Measurements from ENCODE around the gene AP1G1. TPM values are rescaled to one million over a fixed set of nuclear protein-coding genes. Genes with fewer than 3 reads are reported as not detected.
"Not testable (repeated sequence)": the region's sequence is repeated elsewhere in the genome, so short reads cannot be mapped to it uniquely, and the experiment has no call there.

AP1G1 gene
- total and polyA plus RNA-seq, 2 donors = 24.1 to 26.7 TPM

DNA sequence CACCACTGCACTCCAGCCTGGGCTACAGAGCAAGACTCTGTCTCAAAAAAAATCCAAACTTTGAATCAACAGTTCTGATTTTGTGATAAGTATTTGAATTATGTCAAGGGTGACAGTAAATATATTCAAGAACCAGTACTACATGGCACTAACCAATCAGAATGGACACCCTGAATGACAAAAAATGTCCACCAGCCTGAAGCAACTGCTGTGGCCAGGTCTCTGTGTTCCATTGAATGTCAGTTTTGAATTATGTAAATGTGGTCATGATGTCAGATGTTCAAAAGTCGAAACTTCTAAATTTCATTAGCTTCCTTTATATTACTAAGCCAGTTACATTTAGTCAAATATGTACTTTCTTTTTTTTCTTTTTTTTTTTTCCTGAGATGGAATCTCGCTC is 21.7 kb upstream of the AP1G1 start:
- H3K27me3 ChIP-seq (ENCODE audit: control insufficient read depth in 2 of 2, insufficient read depth in 1 of 2, low read length in 1 of 2) = no peaks in the 10 kb centered on the region
- no peaks in the 10 kb centered on the region for H3K9me3 ChIP-seq (ENCODE audit: control insufficient read depth in 2 of 2, insufficient read depth in 1 of 2, low read length in 1 of 2)
- H3K4me1 ChIP-seq (ENCODE audit: control insufficient read depth in 2 of 2, insufficient read depth in 2 of 2, low read length in 2 of 2) = no peaks in the 10 kb centered on the region
- H3K36me3 ChIP-seq (ENCODE audit: control insufficient read depth in 2 of 2, insufficient read depth in 2 of 2, low read length in 1 of 2) = no peaks in the 10 kb centered on the region
- 96% methylated on average over 2 of the region's 2 CpGs for WGBS
- no peak overlapping the region for H3K4me3 ChIP-seq (ENCODE audit: low read length in 2 of 2)
- DNase-seq (ENCODE audit: low read depth in 6 of 9, low spot score in 9 of 9) = no peak
- H3K27ac ChIP-seq (ENCODE audit: low read depth in 1 of 2, low read length in 1 of 2) = no peak overlapping the region

DNA sequence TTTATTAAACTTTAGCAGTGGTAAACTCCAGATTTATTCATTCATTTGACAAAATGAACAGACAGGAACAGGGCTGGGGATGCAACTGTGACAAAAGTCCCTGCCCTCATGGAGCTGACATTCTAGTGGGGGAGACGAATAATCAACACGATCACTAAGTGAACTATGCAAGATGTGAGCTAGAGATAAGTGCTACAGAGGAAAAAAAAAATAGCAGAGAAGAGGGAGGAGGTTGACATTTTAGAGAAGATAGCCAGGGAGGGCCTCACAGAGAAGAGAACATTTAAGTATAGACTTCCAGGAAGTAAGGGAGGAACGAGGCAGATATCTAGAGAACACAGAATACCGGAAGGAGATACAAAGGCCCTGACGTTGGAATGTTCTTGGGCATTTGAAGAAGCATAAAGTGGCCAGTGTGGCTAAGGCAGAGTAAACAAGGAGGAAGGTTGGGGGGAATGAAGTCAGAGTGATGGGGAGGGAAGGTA is 17.9 kb upstream of the AP1G1 start:
- Histone ChIP-seq H3K4me1 (ENCODE audit: control insufficient read depth in 2 of 2, insufficient read depth in 2 of 2, low read length in 2 of 2) (no peaks in the 10 kb centered on the region), H3K4me3 (ENCODE audit: low read length in 2 of 2) (no peak overlapping the region), H3K9me3 (ENCODE audit: control insufficient read depth in 2 of 2, insufficient read depth in 1 of 2, low read length in 1 of 2) (no peaks in the 10 kb centered on the region), H3K36me3 (ENCODE audit: control insufficient read depth in 2 of 2, insufficient read depth in 2 of 2, low read length in 1 of 2) (no peaks in the 10 kb centered on the region), H3K27me3 (ENCODE audit: control insufficient read depth in 2 of 2, insufficient read depth in 1 of 2, low read length in 1 of 2) (no peaks in the 10 kb centered on the region), H3K27ac (ENCODE audit: low read depth in 1 of 2, low read length in 1 of 2) (no peak overlapping the region)
- WGBS = 89% methylated on average over 5 of the region's 5 CpGs
- DNase-seq (ENCODE audit: low read depth in 6 of 9, low spot score in 9 of 9) = no peak

DNA sequence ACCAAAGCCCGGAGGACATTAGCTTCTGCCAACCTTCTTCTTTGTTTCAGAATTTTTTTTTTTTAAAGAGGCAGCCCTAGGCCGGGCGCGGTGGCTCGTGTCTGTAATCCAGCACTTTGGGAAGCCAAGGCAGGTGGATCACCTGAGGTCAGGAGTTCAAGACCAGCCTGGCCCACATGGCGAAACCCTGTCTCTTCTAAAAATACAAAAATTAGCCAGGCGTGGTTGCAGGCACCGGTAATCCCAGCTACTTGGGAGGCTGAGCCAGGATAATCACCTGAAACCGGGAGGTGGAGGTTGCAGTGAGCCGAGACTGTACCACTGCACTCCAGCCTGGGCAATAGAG is 8.5 kb upstream of the AP1G1 start:
- not testable (repeated sequence) for H3K4me3 ChIP-seq (ENCODE audit: low read length in 2 of 2); H3K27me3 ChIP-seq (ENCODE audit: control insufficient read depth in 2 of 2, insufficient read depth in 1 of 2, low read length in 1 of 2); H3K9me3 ChIP-seq (ENCODE audit: control insufficient read depth in 2 of 2, insufficient read depth in 1 of 2, low read length in 1 of 2); H3K36me3 ChIP-seq (ENCODE audit: control insufficient read depth in 2 of 2, insufficient read depth in 2 of 2, low read length in 1 of 2); H3K27ac ChIP-seq (ENCODE audit: low read depth in 1 of 2, low read length in 1 of 2); H3K4me1 ChIP-seq (ENCODE audit: control insufficient read depth in 2 of 2, insufficient read depth in 2 of 2, low read length in 2 of 2); DNase-seq (ENCODE audit: low read depth in 6 of 9, low spot score in 9 of 9)
- 94% methylated on average over 10 of the region's 10 CpGs for WGBS

DNA sequence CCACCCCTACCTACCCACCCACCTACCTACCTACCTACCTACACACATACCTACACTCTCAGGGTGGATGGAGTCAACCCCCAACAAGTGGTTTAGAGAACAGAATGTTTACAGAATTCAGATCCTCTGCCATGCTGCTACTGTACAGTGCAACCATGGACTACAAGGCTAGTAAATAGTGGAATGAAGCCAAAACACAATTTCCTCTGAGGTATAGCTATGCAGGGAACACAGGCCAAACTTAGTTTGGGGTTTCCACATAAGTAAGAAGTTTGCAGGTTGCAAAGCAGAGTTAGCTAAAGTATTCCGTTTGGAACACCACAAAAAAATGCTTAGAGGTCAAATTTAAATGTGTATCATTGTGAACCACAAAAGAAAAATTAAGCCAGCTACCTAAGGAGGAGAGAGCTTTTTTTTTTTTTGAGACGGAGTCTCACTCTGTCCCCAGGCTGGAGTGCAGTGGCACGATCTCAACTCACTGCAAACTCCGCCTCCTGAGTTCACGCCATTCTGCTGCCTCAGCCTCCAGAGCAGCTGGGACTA is 2.7 kb upstream of the AP1G1 start:
- Histone ChIP-seq H3K4me3 (ENCODE audit: low read length in 2 of 2) (no peak overlapping the region), H3K27me3 (ENCODE audit: control insufficient read depth in 2 of 2, insufficient read depth in 1 of 2, low read length in 1 of 2) (no peaks in the 10 kb centered on the region), H3K9me3 (ENCODE audit: control insufficient read depth in 2 of 2, insufficient read depth in 1 of 2, low read length in 1 of 2) (no peaks in the 10 kb centered on the region), H3K27ac (ENCODE audit: low read depth in 1 of 2, low read length in 1 of 2) (no peak overlapping the region), H3K4me1 (ENCODE audit: control insufficient read depth in 2 of 2, insufficient read depth in 2 of 2, low read length in 2 of 2) (peaks cover 10% of the 10 kb centered on the region in 2 donors), H3K36me3 (ENCODE audit: control insufficient read depth in 2 of 2, insufficient read depth in 2 of 2, low read length in 1 of 2) (peaks cover 0 to 2% of the 10 kb centered on the region in 2 donors)
- no peak for DNase-seq (ENCODE audit: low read depth in 6 of 9, low spot score in 9 of 9)
- WGBS = 58% methylated on average over 5 of the region's 5 CpGs

DNA sequence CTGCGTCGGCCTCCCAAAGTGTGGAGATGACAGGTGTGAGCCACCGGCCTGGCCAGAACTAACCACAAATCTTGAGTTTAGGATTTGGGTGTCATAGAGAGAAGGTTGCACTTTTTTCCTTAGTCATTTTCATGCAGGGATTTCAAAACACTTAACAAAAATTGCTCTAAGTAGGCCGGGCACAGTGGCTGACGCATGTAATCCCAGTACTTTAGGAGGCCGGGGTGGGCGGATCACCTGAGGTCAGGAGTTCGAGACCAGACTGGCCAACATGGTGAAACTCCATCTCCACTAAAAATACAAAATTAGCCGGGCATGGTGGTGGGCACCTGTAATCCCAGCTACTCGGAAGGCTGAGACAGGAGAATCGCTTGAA is 1.5 kb upstream of the AP1G1 start:
- H3K4me1 ChIP-seq (ENCODE audit: control insufficient read depth in 2 of 2, insufficient read depth in 2 of 2, low read length in 2 of 2) = peaks cover 10% of the 10 kb centered on the region in 2 donors
- WGBS = 97% methylated on average over 11 of the region's 11 CpGs
- not testable (repeated sequence) for H3K4me3 ChIP-seq (ENCODE audit: low read length in 2 of 2); H3K27ac ChIP-seq (ENCODE audit: low read depth in 1 of 2, low read length in 1 of 2); H3K9me3 ChIP-seq (ENCODE audit: control insufficient read depth in 2 of 2, insufficient read depth in 1 of 2, low read length in 1 of 2); DNase-seq (ENCODE audit: low read depth in 6 of 9, low spot score in 9 of 9); H3K27me3 ChIP-seq (ENCODE audit: control insufficient read depth in 2 of 2, insufficient read depth in 1 of 2, low read length in 1 of 2); H3K36me3 ChIP-seq (ENCODE audit: control insufficient read depth in 2 of 2, insufficient read depth in 2 of 2, low read length in 1 of 2)

DNA sequence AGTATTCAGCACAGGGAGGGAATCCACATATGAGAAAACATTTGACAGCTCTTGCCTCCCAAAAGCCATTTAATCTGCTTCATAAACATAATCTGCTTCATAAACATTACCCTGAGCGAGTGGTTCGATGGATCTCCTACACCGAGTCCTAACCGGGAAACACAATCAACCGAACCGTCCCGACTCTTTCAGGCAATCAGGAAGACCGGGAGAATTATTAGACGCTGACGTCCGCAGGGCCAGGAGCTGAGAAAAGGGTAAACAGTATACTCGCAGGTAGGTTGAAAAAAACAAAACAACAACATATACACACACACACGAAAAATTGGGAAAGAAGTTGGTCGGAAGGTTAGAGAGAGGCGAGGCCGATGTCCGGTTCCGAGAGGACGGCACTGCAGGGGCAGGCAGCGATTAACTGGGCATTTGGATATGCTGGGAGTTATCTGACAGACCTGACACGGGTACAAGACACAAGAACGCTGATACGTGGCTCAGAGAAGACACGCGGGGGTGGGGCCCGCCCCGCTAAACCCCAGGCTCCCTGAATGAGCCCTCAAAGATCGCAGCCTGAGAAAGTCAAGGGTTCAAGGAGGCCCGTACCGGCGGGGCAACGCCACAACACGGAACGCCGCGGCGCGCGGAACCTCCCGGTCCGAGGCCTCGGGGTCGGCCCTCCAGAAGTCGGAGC is 585 bp downstream of the AP1G1 start:
- H3K27ac ChIP-seq (ENCODE audit: low read depth in 1 of 2, low read length in 1 of 2) = peak overlapping the region; percentile 96 to 99
- WGBS = under 1% methylated on average over 44 of the region's 44 CpGs
- H3K4me3 ChIP-seq (ENCODE audit: low read length in 2 of 2) = peak overlapping the region; percentile 81 to 93
- peaks cover 3 to 6% of the 10 kb centered on the region in 2 donors for H3K36me3 ChIP-seq (ENCODE audit: control insufficient read depth in 2 of 2, insufficient read depth in 2 of 2, low read length in 1 of 2)
- H3K4me1 ChIP-seq (ENCODE audit: control insufficient read depth in 2 of 2, insufficient read depth in 2 of 2, low read length in 2 of 2) = peaks cover 10% of the 10 kb centered on the region in 2 donors
- H3K9me3 ChIP-seq (ENCODE audit: control insufficient read depth in 2 of 2, insufficient read depth in 1 of 2, low read length in 1 of 2) = no peaks in the 10 kb centered on the region
- DNase-seq (ENCODE audit: low read depth in 6 of 9, low spot score in 9 of 9) = no peak
- no peaks in the 10 kb centered on the region for H3K27me3 ChIP-seq (ENCODE audit: control insufficient read depth in 2 of 2, insufficient read depth in 1 of 2, low read length in 1 of 2)

DNA sequence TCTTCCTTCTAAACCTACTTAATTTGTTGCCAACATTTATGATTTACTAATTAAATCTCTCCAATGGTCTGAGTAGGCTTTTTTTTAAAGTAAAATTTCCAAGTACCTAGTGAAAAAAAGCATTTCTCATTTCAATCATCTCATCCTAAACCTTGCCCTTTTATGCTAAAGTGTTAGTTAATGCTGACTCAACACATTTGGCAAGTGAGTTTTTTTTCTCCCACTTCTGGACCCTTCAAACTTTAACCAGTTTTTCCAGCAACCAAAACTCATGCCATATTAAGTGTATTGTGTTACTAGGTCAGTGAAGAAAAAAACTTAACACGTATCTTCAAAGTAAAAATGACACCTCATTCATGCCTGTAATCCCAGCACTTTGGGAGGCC is 5.3 kb downstream of the AP1G1 start:
- no peak overlapping the region for H3K27ac ChIP-seq (ENCODE audit: low read depth in 1 of 2, low read length in 1 of 2)
- no peak for DNase-seq (ENCODE audit: low read depth in 6 of 9, low spot score in 9 of 9)
- 90% methylated on average over 1 of the region's 1 CpG for WGBS
- no peak overlapping the region for H3K4me3 ChIP-seq (ENCODE audit: low read length in 2 of 2)
- peaks cover 4 to 6% of the 10 kb centered on the region in 2 donors for H3K4me1 ChIP-seq (ENCODE audit: control insufficient read depth in 2 of 2, insufficient read depth in 2 of 2, low read length in 2 of 2)
- H3K27me3 ChIP-seq (ENCODE audit: control insufficient read depth in 2 of 2, insufficient read depth in 1 of 2, low read length in 1 of 2) = no peaks in the 10 kb centered on the region
- peaks cover 3 to 10% of the 10 kb centered on the region in 2 donors for H3K36me3 ChIP-seq (ENCODE audit: control insufficient read depth in 2 of 2, insufficient read depth in 2 of 2, low read length in 1 of 2)
- H3K9me3 ChIP-seq (ENCODE audit: control insufficient read depth in 2 of 2, insufficient read depth in 1 of 2, low read length in 1 of 2) = no peaks in the 10 kb centered on the region

DNA sequence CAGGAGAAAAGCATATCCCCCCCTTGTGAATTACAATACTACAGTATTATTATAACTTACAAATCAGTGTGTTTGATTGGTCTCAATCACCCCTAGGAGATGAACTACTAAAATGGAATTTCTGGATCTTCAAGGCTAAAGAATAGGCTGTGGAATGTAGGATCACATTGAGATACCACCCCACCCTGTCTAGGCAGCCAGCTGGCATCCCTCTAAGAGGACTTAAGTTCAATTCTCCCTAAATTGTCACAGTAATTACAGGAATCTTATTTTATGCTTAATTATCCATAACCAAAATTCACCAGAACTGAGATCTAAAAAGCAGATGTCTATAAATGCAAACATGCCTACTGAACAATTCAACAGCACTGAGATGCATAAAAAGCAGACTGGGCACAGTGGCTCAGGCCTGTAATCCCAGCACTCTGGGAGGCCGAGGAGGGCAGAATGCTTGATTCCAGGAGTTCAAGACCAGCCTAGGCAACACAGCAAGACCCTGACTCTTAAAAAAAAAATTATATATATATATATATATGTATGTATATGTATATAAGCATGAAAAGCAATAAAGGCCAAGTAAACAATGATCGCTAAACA is 12.0 kb downstream of the AP1G1 start:
- Histone ChIP-seq H3K27ac (ENCODE audit: low read depth in 1 of 2, low read length in 1 of 2) (no peak overlapping the region), H3K27me3 (ENCODE audit: control insufficient read depth in 2 of 2, insufficient read depth in 1 of 2, low read length in 1 of 2) (no peaks in the 10 kb centered on the region), H3K36me3 (ENCODE audit: control insufficient read depth in 2 of 2, insufficient read depth in 2 of 2, low read length in 1 of 2) (peaks cover 7 to 11% of the 10 kb centered on the region in 2 donors), H3K4me1 (ENCODE audit: control insufficient read depth in 2 of 2, insufficient read depth in 2 of 2, low read length in 2 of 2) (peaks cover 5 to 6% of the 10 kb centered on the region in 2 donors), H3K4me3 (ENCODE audit: low read length in 2 of 2) (no peak overlapping the region), H3K9me3 (ENCODE audit: control insufficient read depth in 2 of 2, insufficient read depth in 1 of 2, low read length in 1 of 2) (no peaks in the 10 kb centered on the region)
- DNase-seq (ENCODE audit: low read depth in 6 of 9, low spot score in 9 of 9) = no peak
- over 99% methylated on average over 2 of the region's 2 CpGs for WGBS

DNA sequence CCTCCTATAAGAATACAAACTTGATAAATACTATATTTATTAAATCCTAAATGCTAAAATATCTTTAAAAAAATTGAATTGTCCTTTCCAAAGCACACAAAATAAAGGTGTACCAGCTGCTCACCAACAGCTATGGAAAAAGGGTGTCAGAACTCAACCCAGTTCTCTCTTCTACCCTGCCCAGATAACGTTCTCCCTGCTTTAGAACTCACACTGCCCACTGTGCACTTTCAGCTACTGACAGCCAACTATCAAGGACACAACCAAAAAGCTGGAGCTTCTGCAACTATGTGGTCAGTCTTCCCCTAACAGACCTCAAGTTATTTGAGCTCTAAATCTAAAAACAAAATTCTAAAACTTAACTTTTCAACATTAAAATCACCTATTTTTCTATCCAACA is 13.7 kb downstream of the AP1G1 start:
- peaks cover 5 to 6% of the 10 kb centered on the region in 2 donors for H3K4me1 ChIP-seq (ENCODE audit: control insufficient read depth in 2 of 2, insufficient read depth in 2 of 2, low read length in 2 of 2)
- H3K36me3 ChIP-seq (ENCODE audit: control insufficient read depth in 2 of 2, insufficient read depth in 2 of 2, low read length in 1 of 2) = peaks cover 7 to 11% of the 10 kb centered on the region in 2 donors
- H3K9me3 ChIP-seq (ENCODE audit: control insufficient read depth in 2 of 2, insufficient read depth in 1 of 2, low read length in 1 of 2) = no peaks in the 10 kb centered on the region
- no peak overlapping the region for H3K27ac ChIP-seq (ENCODE audit: low read depth in 1 of 2, low read length in 1 of 2)
- H3K4me3 ChIP-seq (ENCODE audit: low read length in 2 of 2) = no peak overlapping the region
- DNase-seq (ENCODE audit: low read depth in 6 of 9, low spot score in 9 of 9) = no peak
- no peaks in the 10 kb centered on the region for H3K27me3 ChIP-seq (ENCODE audit: control insufficient read depth in 2 of 2, insufficient read depth in 1 of 2, low read length in 1 of 2)
- WGBS = 79% methylated on average over 1 of the region's 1 CpG

Data from thymus (tissue), 11 donors.